Measurements from ENCODE around the gene PRMT5.
A peak's percentile ranks its signal among the peaks of the same experiment; 100 is the strongest.

The PRMT5 gene

GRCh38 chr14:22908601-22909000 lies 20.6 kb downstream of the PRMT5 start:
- peaks cover 62% of the 10 kb centered on the region for H3K36me3 ChIP-seq (ENCODE audit: insufficient read depth, low read length)
- no peak overlapping the region for H3K4me3 ChIP-seq (ENCODE audit: low read depth in 1 of 2, low read length in 2 of 2)
- H3K27ac ChIP-seq (ENCODE audit: low read depth, low read length) = no peak overlapping the region
- H3K27me3 ChIP-seq (ENCODE audit: control insufficient read depth in 1 of 2, insufficient read depth in 2 of 2, low read length in 2 of 2) = no peaks in the 10 kb centered on the region
- H3K9me3 ChIP-seq (ENCODE audit: low read length) = no peaks in the 10 kb centered on the region
- H3K9ac ChIP-seq (ENCODE audit: low read length) = no peak overlapping the region
- H3K4me1 ChIP-seq (ENCODE audit: insufficient read depth, low read length) = no peaks in the 10 kb centered on the region

GRCh38 chr14:22907429-22907828 lies 21.7 kb downstream of the PRMT5 start:
- H3K4me1 ChIP-seq (ENCODE audit: insufficient read depth, low read length) = no peaks in the 10 kb centered on the region
- H3K27ac ChIP-seq (ENCODE audit: low read depth, low read length) = no peak overlapping the region
- no peak overlapping the region for H3K9ac ChIP-seq (ENCODE audit: low read length)
- no peak overlapping the region for H3K4me3 ChIP-seq (ENCODE audit: low read depth in 1 of 2, low read length in 2 of 2)
- peaks cover 72% of the 10 kb centered on the region for H3K36me3 ChIP-seq (ENCODE audit: insufficient read depth, low read length)
- H3K9me3 ChIP-seq (ENCODE audit: low read length) = no peaks in the 10 kb centered on the region
- H3K27me3 ChIP-seq (ENCODE audit: control insufficient read depth in 1 of 2, insufficient read depth in 2 of 2, low read length in 2 of 2) = no peaks in the 10 kb centered on the region

GRCh38 chr14:22906073-22906472 lies 23.1 kb downstream of the PRMT5 start:
- H3K36me3 ChIP-seq (ENCODE audit: insufficient read depth, low read length) = peaks cover 81% of the 10 kb centered on the region
- no peak overlapping the region for H3K9ac ChIP-seq (ENCODE audit: low read length)
- H3K4me3 ChIP-seq (ENCODE audit: low read depth in 1 of 2, low read length in 2 of 2) = no peak overlapping the region
- no peaks in the 10 kb centered on the region for H3K9me3 ChIP-seq (ENCODE audit: low read length)
- H3K27me3 ChIP-seq (ENCODE audit: control insufficient read depth in 1 of 2, insufficient read depth in 2 of 2, low read length in 2 of 2) = no peaks in the 10 kb centered on the region
- no peaks in the 10 kb centered on the region for H3K4me1 ChIP-seq (ENCODE audit: insufficient read depth, low read length)
- H3K27ac ChIP-seq (ENCODE audit: low read depth, low read length) = no peak overlapping the region

GRCh38 chr14:22905627-22906026 lies 23.5 kb downstream of the PRMT5 start:
- Histone ChIP-seq H3K36me3 (ENCODE audit: insufficient read depth, low read length) (peaks cover 84% of the 10 kb centered on the region), H3K27ac (ENCODE audit: low read depth, low read length) (no peak overlapping the region), H3K4me1 (ENCODE audit: insufficient read depth, low read length) (no peaks in the 10 kb centered on the region), H3K9ac (ENCODE audit: low read length) (no peak overlapping the region), H3K9me3 (ENCODE audit: low read length) (no peaks in the 10 kb centered on the region), H3K4me3 (ENCODE audit: low read depth in 1 of 2, low read length in 2 of 2) (no peak overlapping the region), H3K27me3 (ENCODE audit: control insufficient read depth in 1 of 2, insufficient read depth in 2 of 2, low read length in 2 of 2) (no peaks in the 10 kb centered on the region)

- Histone ChIP-seq H3K9me3 (ENCODE audit: low read length) (no peaks in the 10 kb centered on the region), H3K9ac (ENCODE audit: low read length) (no peak overlapping the region)
These were observed 25.5 kb downstream of the PRMT5 start for GRCh38 chr14:22903742-22904087.

GRCh38 chr14:22901799-22902198 lies 27.4 kb downstream of the PRMT5 start:
- no peak overlapping the region for H3K9ac ChIP-seq (ENCODE audit: low read length)
- H3K4me1 ChIP-seq (ENCODE audit: insufficient read depth, low read length) = peaks cover 22% of the 10 kb centered on the region
- H3K9me3 ChIP-seq (ENCODE audit: low read length) = no peaks in the 10 kb centered on the region
- peaks cover 60% of the 10 kb centered on the region for H3K36me3 ChIP-seq (ENCODE audit: insufficient read depth, low read length)
- no peak overlapping the region for H3K27ac ChIP-seq (ENCODE audit: low read depth, low read length)
- no peaks in the 10 kb centered on the region for H3K27me3 ChIP-seq (ENCODE audit: control insufficient read depth in 1 of 2, insufficient read depth in 2 of 2, low read length in 2 of 2)
- no peak overlapping the region for H3K4me3 ChIP-seq (ENCODE audit: low read depth in 1 of 2, low read length in 2 of 2)

More at GRCh38 chr14:22903742-22904087, 25.5 kb downstream of the PRMT5 start:
- peaks cover 74% of the 10 kb centered on the region for H3K36me3 ChIP-seq (ENCODE audit: insufficient read depth, low read length)
- no peaks in the 10 kb centered on the region for H3K27me3 ChIP-seq (ENCODE audit: control insufficient read depth in 1 of 2, insufficient read depth in 2 of 2, low read length in 2 of 2)
- H3K4me3 ChIP-seq (ENCODE audit: low read depth in 1 of 2, low read length in 2 of 2) = no peak overlapping the region
- H3K27ac ChIP-seq (ENCODE audit: low read depth, low read length) = no peak overlapping the region
- peaks cover 13% of the 10 kb centered on the region for H3K4me1 ChIP-seq (ENCODE audit: insufficient read depth, low read length)

- peaks cover 45% of the 10 kb centered on the region for H3K36me3 ChIP-seq (ENCODE audit: insufficient read depth, low read length)
- no peaks in the 10 kb centered on the region for H3K27me3 ChIP-seq (ENCODE audit: control insufficient read depth in 1 of 2, insufficient read depth in 2 of 2, low read length in 2 of 2)
- H3K9me3 ChIP-seq (ENCODE audit: low read length) = no peaks in the 10 kb centered on the region
- H3K4me3 ChIP-seq (ENCODE audit: low read depth in 1 of 2, low read length in 2 of 2) = no peak overlapping the region
- H3K9ac ChIP-seq (ENCODE audit: low read length) = no peak overlapping the region
- H3K27ac ChIP-seq (ENCODE audit: low read depth, low read length) = peak overlapping the region; percentile 39
- peaks cover 22% of the 10 kb centered on the region for H3K4me1 ChIP-seq (ENCODE audit: insufficient read depth, low read length)
These were observed 28.9 kb downstream of the PRMT5 start for GRCh38 chr14:22900081-22900799.

- Histone ChIP-seq H3K27me3 (ENCODE audit: control insufficient read depth in 1 of 2, insufficient read depth in 2 of 2, low read length in 2 of 2) (no peaks in the 10 kb centered on the region), H3K27ac (ENCODE audit: low read depth, low read length) (no peak overlapping the region), H3K4me1 (ENCODE audit: insufficient read depth, low read length) (peaks cover 22% of the 10 kb centered on the region), H3K4me3 (ENCODE audit: low read depth in 1 of 2, low read length in 2 of 2) (no peak overlapping the region), H3K36me3 (ENCODE audit: insufficient read depth, low read length) (peaks cover 27% of the 10 kb centered on the region), H3K9me3 (ENCODE audit: low read length) (no peaks in the 10 kb centered on the region), H3K9ac (ENCODE audit: low read length) (no peak overlapping the region)
These were observed 30.7 kb downstream of the PRMT5 start for GRCh38 chr14:22898302-22899090.

- peaks cover 17% of the 10 kb centered on the region for H3K36me3 ChIP-seq (ENCODE audit: insufficient read depth, low read length)
These were observed 31.8 kb downstream of the PRMT5 start for GRCh38 chr14:22897357-22897756.

GRCh38 chr14:22896760-22897159 lies 32.4 kb downstream of the PRMT5 start:
- Histone ChIP-seq H3K9me3 (ENCODE audit: low read length) (no peaks in the 10 kb centered on the region), H3K27ac (ENCODE audit: low read depth, low read length) (no peak overlapping the region), H3K9ac (ENCODE audit: low read length) (no peak overlapping the region), H3K27me3 (ENCODE audit: control insufficient read depth in 1 of 2, insufficient read depth in 2 of 2, low read length in 2 of 2) (no peaks in the 10 kb centered on the region), H3K4me3 (ENCODE audit: low read depth in 1 of 2, low read length in 2 of 2) (no peak overlapping the region), H3K36me3 (ENCODE audit: insufficient read depth, low read length) (peaks cover 11% of the 10 kb centered on the region), H3K4me1 (ENCODE audit: insufficient read depth, low read length) (peaks cover 22% of the 10 kb centered on the region)

More at GRCh38 chr14:22897357-22897756, 31.8 kb downstream of the PRMT5 start:
- Histone ChIP-seq H3K9ac (ENCODE audit: low read length) (no peak overlapping the region), H3K4me1 (ENCODE audit: insufficient read depth, low read length) (peaks cover 22% of the 10 kb centered on the region), H3K27me3 (ENCODE audit: control insufficient read depth in 1 of 2, insufficient read depth in 2 of 2, low read length in 2 of 2) (no peaks in the 10 kb centered on the region), H3K27ac (ENCODE audit: low read depth, low read length) (no peak overlapping the region), H3K9me3 (ENCODE audit: low read length) (no peaks in the 10 kb centered on the region), H3K4me3 (ENCODE audit: low read depth in 1 of 2, low read length in 2 of 2) (no peak overlapping the region)

GRCh38 chr14:22896356-22896755 lies 32.8 kb downstream of the PRMT5 start:
- H3K27ac ChIP-seq (ENCODE audit: low read depth, low read length) = no peak overlapping the region
- no peaks in the 10 kb centered on the region for H3K27me3 ChIP-seq (ENCODE audit: control insufficient read depth in 1 of 2, insufficient read depth in 2 of 2, low read length in 2 of 2)
- H3K9ac ChIP-seq (ENCODE audit: low read length) = no peak overlapping the region
- no peak overlapping the region for H3K4me3 ChIP-seq (ENCODE audit: low read depth in 1 of 2, low read length in 2 of 2)
- peaks cover 22% of the 10 kb centered on the region for H3K4me1 ChIP-seq (ENCODE audit: insufficient read depth, low read length)
- H3K9me3 ChIP-seq (ENCODE audit: low read length) = no peaks in the 10 kb centered on the region
- H3K36me3 ChIP-seq (ENCODE audit: insufficient read depth, low read length) = peaks cover 7% of the 10 kb centered on the region

Measured in muscle layer of colon (tissue), 2 donors.